Measurements from ENCODE around the gene CTBP1.

DNA sequence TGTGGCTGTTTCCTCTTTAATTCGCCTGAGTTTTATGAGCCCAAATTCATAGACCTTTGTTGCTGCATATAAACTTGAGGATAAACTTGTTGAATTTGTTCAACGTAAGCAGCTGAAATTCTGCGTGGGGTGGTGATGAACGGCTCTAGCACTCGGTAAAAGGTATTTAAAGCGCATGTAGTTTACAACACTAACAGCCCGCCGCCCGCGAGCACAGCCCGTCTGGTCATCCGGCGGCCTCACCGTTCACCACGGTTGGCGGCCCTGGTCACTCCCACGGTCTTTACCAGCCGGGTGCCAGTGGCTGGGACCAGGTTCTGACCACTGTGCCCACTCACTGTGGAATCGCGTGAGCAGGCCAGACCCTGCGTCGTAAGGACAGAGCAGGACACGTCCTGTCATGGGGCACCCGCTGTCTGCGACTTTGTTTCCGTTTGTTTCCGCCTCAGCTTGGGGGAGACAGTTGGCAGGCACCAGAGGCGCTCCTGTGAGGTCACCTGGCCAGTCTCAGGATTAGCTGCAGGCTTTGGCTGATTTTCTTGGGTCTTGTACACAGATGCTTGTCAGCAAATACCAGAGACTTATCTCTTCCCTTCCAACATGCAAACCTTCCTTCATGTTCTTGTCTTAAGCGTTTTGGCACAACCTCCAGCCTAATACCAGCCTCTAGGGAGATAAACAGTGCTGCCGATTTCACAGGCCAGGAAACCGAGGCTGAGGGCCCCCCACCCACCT is 39.8 kb downstream of the CTBP1 start:
- TF ChIP-seq, protein P1, sequence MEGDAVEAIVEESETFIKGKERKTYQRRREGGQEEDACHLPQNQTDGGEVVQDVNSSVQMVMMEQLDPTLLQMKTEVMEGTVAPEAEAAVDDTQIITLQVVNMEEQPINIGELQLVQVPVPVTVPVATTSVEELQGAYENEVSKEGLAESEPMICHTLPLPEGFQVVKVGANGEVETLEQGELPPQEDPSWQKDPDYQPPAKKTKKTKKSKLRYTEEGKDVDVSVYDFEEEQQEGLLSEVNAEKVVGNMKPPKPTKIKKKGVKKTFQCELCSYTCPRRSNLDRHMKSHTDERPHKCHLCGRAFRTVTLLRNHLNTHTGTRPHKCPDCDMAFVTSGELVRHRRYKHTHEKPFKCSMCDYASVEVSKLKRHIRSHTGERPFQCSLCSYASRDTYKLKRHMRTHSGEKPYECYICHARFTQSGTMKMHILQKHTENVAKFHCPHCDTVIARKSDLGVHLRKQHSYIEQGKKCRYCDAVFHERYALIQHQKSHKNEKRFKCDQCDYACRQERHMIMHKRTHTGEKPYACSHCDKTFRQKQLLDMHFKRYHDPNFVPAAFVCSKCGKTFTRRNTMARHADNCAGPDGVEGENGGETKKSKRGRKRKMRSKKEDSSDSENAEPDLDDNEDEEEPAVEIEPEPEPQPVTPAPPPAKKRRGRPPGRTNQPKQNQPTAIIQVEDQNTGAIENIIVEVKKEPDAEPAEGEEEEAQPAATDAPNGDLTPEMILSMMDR (conservative IDR thresholded peaks at IDR 0.05; ENCODE audit: low read depth, low read length): no peak
- TF ChIP-seq EZH2phosphoT487 (IDR thresholded peaks at IDR 0.05; ENCODE audit: borderline replicate concordance, low read length): no peak

Data from PC-3 (cell line).